Endothelial cell of umbilical vein (primary cell): ENCODE results near the gene PIEZO2. TPM values are rescaled to one million over a fixed set of nuclear protein-coding genes. Genes with fewer than 3 reads are reported as not detected.

Experiments
- BruUV-seq: library from RNA; stranded (reverse); fragments of 400-500 nt; replicated peaks from 2 replicates; lab custom pipeline; 2021; lab: Mats Ljungman, UMichigan
- CTCF ChIA-PET: fragments of 300-600, 350-600 bp; sonication (Branson Sonifier 250); formaldehyde crosslinking; loops from one replicate; lab custom pipeline; 2021; ENCODE audit warnings: antibody characterized with exemption, inconsistent platforms; lab: Charles Lee
- POLR2A ChIA-PET: fragments of 300-600, 350-600 bp; sonication (Branson Sonifier 250); formaldehyde crosslinking; loops from one replicate; lab custom pipeline; 2021; ENCODE audit warnings: antibody characterized with exemption, inconsistent platforms; lab: Charles Lee
- DNase-seq: peaks from one replicate; pipeline ENCODE4 v3.0.0-alpha.2; 2011; ENCODE audit warnings: low read depth, low spot score
- FAIRE-seq: peaks from 2 replicates; lab custom pipeline; 2011; peaks lifted over from hg19 to GRCh38; lab: Jason Lieb, UNC
- H2AFZ ChIP-seq: 2 replicates; pipeline ENCODE4 v1.6.0; 2012; ENCODE audit warnings: low read depth, low read length, control low read depth, inconsistent platforms
- H3K27ac ChIP-seq: 2 replicates; pipeline ENCODE4 v1.5.1; 2011; ENCODE audit warnings: low read depth, mild to moderate bottlenecking, control low read depth, low read length, moderate library complexity; ENCODE audit not compliant: insufficient read depth
- H3K27me3 ChIP-seq, 2 experiments: 2 replicates each; pipeline versions ENCODE4 v1.6.0 to v1.6.1; 2011; ENCODE audit warnings: low read length in 2 of 2, mixed read lengths in 1 of 2; ENCODE audit not compliant: control insufficient read depth in 2 of 2, insufficient read depth in 2 of 2
- H3K36me3 ChIP-seq, 2 experiments: 2 replicates in 1 of 2; 3 replicates in 1 of 2; pipeline ENCODE4 v1.5.1; 2011; ENCODE audit warnings: low read length in 2 of 2, mild to moderate bottlenecking in 1 of 2, moderate library complexity in 1 of 2; ENCODE audit not compliant: control insufficient read depth in 2 of 2, insufficient read depth in 2 of 2; ENCODE audit errors: extremely low read depth in 1 of 2
- H3K4me1 ChIP-seq: 3 replicates; pipeline ENCODE4 v1.5.1; 2011; ENCODE audit warnings: mild to moderate bottlenecking, low read length; ENCODE audit not compliant: control insufficient read depth, insufficient read depth; ENCODE audit errors: extremely low read depth
- H3K4me2 ChIP-seq: 2 replicates; pipeline ENCODE4 v1.6.1; 2011; ENCODE audit warnings: low read length, control low read depth, mixed read lengths; ENCODE audit not compliant: insufficient read depth
- H3K4me3 ChIP-seq, 3 experiments: fragments of 200-600 bp in 1 of 3; sonication (generic), shearing (Covaris generic) in 1 of 3; replicated peaks in 1 of 3; 2 replicates each; pipeline ENCODE4 v1.5.1; 2011 to 2016; ENCODE audit warnings: control low read depth in 3 of 3, low read length in 3 of 3, mild to moderate bottlenecking in 2 of 3, inconsistent platforms in 1 of 3, low read depth in 1 of 3, moderate library complexity in 1 of 3; ENCODE audit not compliant: insufficient read depth in 1 of 3
- H3K79me2 ChIP-seq: 2 replicates; pipeline ENCODE4 v1.6.0; 2012; ENCODE audit warnings: low read length, inconsistent platforms; ENCODE audit not compliant: control insufficient read depth, insufficient read depth
- H3K9ac ChIP-seq: replicated peaks from 2 replicates; pipeline ENCODE3; 2011; ENCODE audit warnings: low read length, control low read depth; ENCODE audit not compliant: insufficient read depth; ENCODE audit errors: extremely low read depth
- H3K9me1 ChIP-seq: replicated peaks from 3 replicates; pipeline ENCODE4 v1.6.0; 2011; ENCODE audit warnings: mild to moderate bottlenecking, low read length; ENCODE audit not compliant: control insufficient read depth, insufficient read depth; ENCODE audit errors: extremely low read depth
- H3K9me3 ChIP-seq: replicated peaks from 2 replicates; pipeline ENCODE4 v1.5.1; 2012; ENCODE audit warnings: low read length, inconsistent platforms; ENCODE audit not compliant: control insufficient read depth, insufficient read depth
- H4K20me1 ChIP-seq: replicated peaks from 2 replicates; pipeline ENCODE3; 2011; ENCODE audit warnings: mild to moderate bottlenecking, low read length; ENCODE audit not compliant: control insufficient read depth, insufficient read depth; ENCODE audit errors: extremely low read depth
- EZH2 ChIP-seq: IDR thresholded peaks from 2 replicates; pipeline ENCODE4 v1.6.1; 2012; ENCODE audit warnings: borderline replicate concordance, low read depth, mild to moderate bottlenecking, moderate library complexity, low read length, inconsistent platforms; ENCODE audit not compliant: severe bottlenecking
- FOS ChIP-seq: IDR thresholded peaks from 2 replicates; pipeline ENCODE4 v1.6.1; 2011; ENCODE audit warnings: mild to moderate bottlenecking, low read length, moderate library complexity, borderline replicate concordance; ENCODE audit not compliant: insufficient read depth
- GATA2 ChIP-seq: IDR thresholded peaks from 2 replicates; pipeline ENCODE4 v1.7.0; 2011; ENCODE audit warnings: low read depth, mild to moderate bottlenecking, moderate library complexity, mixed read lengths, low read length; ENCODE audit not compliant: insufficient read length, insufficient read depth
- JUN ChIP-seq: IDR thresholded peaks from 2 replicates; pipeline ENCODE4 v1.6.1; 2011; ENCODE audit warnings: borderline replicate concordance, low read depth; ENCODE audit not compliant: insufficient read length, insufficient read depth
- MAX ChIP-seq: IDR thresholded peaks from 2 replicates; pipeline ENCODE4 v1.6.1; 2011; ENCODE audit not compliant: insufficient read depth, insufficient read length
- MYC ChIP-seq: IDR thresholded peaks from one replicate; pipeline ENCODE4 v1.6.1; 2011; ENCODE audit warnings: mild to moderate bottlenecking, low read depth, low read length
- POLR2A ChIP-seq: IDR thresholded peaks from 2 replicates; pipeline ENCODE4 v1.6.1; 2012; ENCODE audit warnings: low read depth, mild to moderate bottlenecking, control low read depth, low read length
- POLR2AphosphoS5 ChIP-seq: IDR thresholded peaks from 2 replicates; pipeline ENCODE4 v1.6.1; 2012; ENCODE audit warnings: low read depth, mild to moderate bottlenecking, control low read depth, low read length, moderate library complexity; ENCODE audit not compliant: insufficient read depth
- dilution Hi-C: fragments of 300-500 bp; cut with MboI; formaldehyde crosslinking; loops from one replicate; pipeline ENCODE4 v1.15.0; 2019; ENCODE audit warnings: low sequenced_read_pairs; ENCODE audit not compliant: extremely low pct_ligation_motif_present
- intact Hi-C: fragments of 100-400 bp; cut with micrococcal nuclease; formaldehyde crosslinking; loops from one replicate; pipeline ENCODE4 v1.10.0; 2022
- polyA plus RNA-seq, 4 experiments: library from polyadenylated mRNA; depleted of rRNA in 3 of 4; stranded (reverse) in 3 of 4; unstranded in 1 of 4; fragments of >200 nt; gene quantifications; 2 replicates each; pipeline versions ENCODE4 v1.2.1 to v1.2.3, GENCODE V29; 2011 to 2012; ENCODE audit warnings: missing spikeins in 1 of 4
- total RNA-seq: library from RNA; stranded (reverse); gene quantifications from 2 replicates; pipeline ENCODE4 v1.2.3, GENCODE V29; 2021
- TF ChIP-seq, protein P1 (sequence below), 2 donors: IDR thresholded peaks; 1 replicate in 1 of 2; 2 replicates in 1 of 2; pipeline ENCODE4 v1.5.1; 2011; ENCODE audit warnings: low read length in 2 of 2, mild to moderate bottlenecking in 2 of 2, moderate library complexity in 2 of 2, control low read depth in 1 of 2, inconsistent platforms in 1 of 2, low read depth in 1 of 2; ENCODE audit not compliant: insufficient read depth in 1 of 2; ENCODE audit errors: extremely low read depth in 1 of 2

PIEZO2 gene
- total and polyA plus RNA-seq, 2 donors (not counting 3 experiments of a cell fraction or from before 2014, with no cell fraction given): 1.7 to 11.2 TPM

DNA sequence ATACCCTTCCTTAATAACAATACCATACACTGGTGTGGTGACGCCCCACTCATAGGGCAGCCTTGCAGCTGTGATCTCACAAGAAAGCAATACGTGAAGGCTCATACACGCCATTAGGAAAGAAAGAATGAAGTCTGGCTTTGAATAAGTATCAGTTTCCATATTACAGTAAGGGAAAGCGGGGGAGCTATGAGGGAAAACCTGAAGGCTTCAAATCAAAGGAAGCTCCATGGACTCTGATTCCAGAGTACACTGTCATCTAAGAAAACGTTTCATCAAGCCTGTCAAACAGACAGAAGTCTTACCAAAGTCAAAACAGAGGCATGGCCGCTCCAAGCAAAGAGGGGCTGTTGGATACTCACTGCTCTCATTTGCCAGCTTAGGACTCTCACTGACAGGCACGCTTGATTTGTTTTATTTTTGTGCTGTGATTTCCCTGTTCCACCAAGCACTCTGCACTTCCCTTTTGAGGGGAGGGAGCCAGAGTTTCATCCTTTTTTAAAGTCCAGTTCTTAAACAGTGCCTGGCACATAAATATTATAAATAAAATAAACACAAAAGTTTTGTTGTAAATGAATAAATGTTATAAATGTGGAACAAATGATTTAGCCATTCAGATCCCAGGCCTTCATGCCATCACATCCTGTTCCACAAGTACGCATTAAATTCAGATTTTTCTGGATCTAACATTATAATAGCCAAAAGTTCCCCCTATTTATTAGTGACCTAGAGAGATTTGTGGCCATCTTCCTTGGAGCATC, 221.2 kb downstream of the PIEZO2 start:
- Histone ChIP-seq H4K20me1 (no peaks in the 10 kb centered on the region), H3K9me1 (no peaks in the 10 kb centered on the region), H3K4me1 (peaks cover 47% of the 10 kb centered on the region), H3K27ac (peak overlapping the region; percentile 93), H3K9me3 (no peaks in the 10 kb centered on the region), H3K4me3 (no peak overlapping the region), H3K9ac (peak overlapping the region; percentile 72), H3K36me3 (no peaks in the 10 kb centered on the region), H3K27me3 (no peaks in the 10 kb centered on the region), H3K79me2 (no peaks in the 10 kb centered on the region), H3K4me2 (peak overlapping the region; percentile 38), H2AFZ (peak overlapping the region; percentile 79)
- no TSS peak for BruUV-seq
- FAIRE-seq (no peak), DNase-seq (no peak)
- dilution Hi-C loops: no loop called here
- CTCF ChIA-PET: interaction anchor here (1.4 to 2.8 kb wide), 7 partner anchors 9 to 368 kb away, joined by 3 to 15 read pairs (median 9); no protein-coding TSS in a partner anchor
- TF ChIP-seq POLR2AphosphoS5 (no peak), MAX (no peak), JUN (no peak), EZH2 (no peak), FOS (no peak), GATA2 (no peak), MYC (no peak), POLR2A (no peak)
- TF ChIP-seq, protein P1, sequence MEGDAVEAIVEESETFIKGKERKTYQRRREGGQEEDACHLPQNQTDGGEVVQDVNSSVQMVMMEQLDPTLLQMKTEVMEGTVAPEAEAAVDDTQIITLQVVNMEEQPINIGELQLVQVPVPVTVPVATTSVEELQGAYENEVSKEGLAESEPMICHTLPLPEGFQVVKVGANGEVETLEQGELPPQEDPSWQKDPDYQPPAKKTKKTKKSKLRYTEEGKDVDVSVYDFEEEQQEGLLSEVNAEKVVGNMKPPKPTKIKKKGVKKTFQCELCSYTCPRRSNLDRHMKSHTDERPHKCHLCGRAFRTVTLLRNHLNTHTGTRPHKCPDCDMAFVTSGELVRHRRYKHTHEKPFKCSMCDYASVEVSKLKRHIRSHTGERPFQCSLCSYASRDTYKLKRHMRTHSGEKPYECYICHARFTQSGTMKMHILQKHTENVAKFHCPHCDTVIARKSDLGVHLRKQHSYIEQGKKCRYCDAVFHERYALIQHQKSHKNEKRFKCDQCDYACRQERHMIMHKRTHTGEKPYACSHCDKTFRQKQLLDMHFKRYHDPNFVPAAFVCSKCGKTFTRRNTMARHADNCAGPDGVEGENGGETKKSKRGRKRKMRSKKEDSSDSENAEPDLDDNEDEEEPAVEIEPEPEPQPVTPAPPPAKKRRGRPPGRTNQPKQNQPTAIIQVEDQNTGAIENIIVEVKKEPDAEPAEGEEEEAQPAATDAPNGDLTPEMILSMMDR (IDR thresholded peaks at IDR 0.05; ENCODE audit: extremely low read depth in 1 of 2, insufficient read depth in 1 of 2, low read depth in 1 of 2, low read length in 2 of 2): no peak
- intact Hi-C loops: loop anchor here (5.0 kb wide), 2 partner anchors 49 to 956 kb away; no protein-coding TSS in a partner anchor
- POLR2A ChIA-PET: no interaction called here
